LNCAP (cell line): ENCODE measurements around the gene TENM4.

ENCODE experiments used
- CTCF ChIP-seq: fragments of 450-650 bp; IDR thresholded peaks from 2 replicates; pipeline ENCODE4 v1.5.1; 2017; ENCODE audit warnings: mild to moderate bottlenecking

TENM4 gene

DNA sequence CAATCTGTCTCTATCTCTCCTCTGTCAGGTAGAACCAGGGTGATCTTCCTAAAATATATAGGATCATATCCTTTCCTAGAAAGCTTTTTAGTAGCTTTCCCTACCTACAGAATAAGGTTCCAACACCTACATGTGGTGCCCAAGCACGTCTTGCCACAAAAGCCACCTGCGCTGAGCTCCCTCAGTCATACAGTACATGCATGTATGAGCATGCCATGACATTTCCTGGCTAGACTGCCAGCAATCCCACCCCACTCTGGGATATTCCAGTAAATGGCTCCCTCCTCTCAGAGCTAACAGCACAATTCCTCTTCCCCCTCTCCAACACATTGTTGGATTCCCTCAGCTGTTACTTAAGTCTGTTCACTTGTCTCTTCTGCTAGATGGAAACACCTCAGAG, 398.0 kb downstream of the TENM4 start:
- TF ChIP-seq CTCF = no peak

DNA sequence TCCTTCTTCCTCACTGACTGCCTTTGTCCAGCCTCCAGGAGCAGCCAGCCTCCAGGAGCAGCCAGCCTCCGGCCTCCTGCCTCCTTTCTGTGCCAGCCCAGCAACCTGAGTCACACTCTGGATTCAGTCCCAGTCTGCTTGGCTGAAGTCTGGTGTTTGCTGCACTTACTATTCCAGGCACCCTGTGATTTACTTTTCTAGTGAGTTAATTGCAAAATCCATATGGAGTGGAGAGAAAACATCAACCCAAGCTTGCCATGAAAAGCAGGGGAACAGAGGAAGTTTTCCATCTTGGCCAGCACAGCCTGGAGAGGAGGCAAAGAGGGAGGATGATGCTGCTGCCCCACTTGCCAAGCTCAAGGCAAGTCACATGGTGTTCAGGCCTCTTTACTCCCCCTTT, 400.5 kb downstream of the TENM4 start:
- no peak for TF ChIP-seq CTCF

GRCh38 chr11:79039122-79039521, 401.7 kb downstream of the TENM4 start:
- TF ChIP-seq CTCF = no peak

GRCh38 chr11:79035881-79036280, 404.9 kb downstream of the TENM4 start:
- TF ChIP-seq CTCF = no peak

GRCh38 chr11:79033833-79034232, 407.0 kb downstream of the TENM4 start:
- no peak for TF ChIP-seq CTCF

- no peak for TF ChIP-seq CTCF
These were observed 410.4 kb downstream of the TENM4 start for GRCh38 chr11:79030448-79030847.

GRCh38 chr11:79028225-79028624, 412.6 kb downstream of the TENM4 start:
- no peak for TF ChIP-seq CTCF

- no peak for TF ChIP-seq CTCF
These were observed 413.9 kb downstream of the TENM4 start for GRCh38 chr11:79026803-79027445.
